GM19238 (cell line): ENCODE results near the gene DCHS2.

Source experiments
- DNase-seq: peaks from one replicate; pipeline ENCODE4 v3.0.0; 2011; ENCODE audit warnings: low spot score; ENCODE audit not compliant: insufficient read length

The DCHS2 gene

GRCh38 chr4:154328030-154328429 is 163.6 kb downstream of the DCHS2 start:
- no peak for DNase-seq

- DNase-seq = no peak
These were observed 171.1 kb downstream of the DCHS2 start for GRCh38 chr4:154320521-154320920.

GRCh38 chr4:154319736-154320135 is 171.9 kb downstream of the DCHS2 start:
- DNase-seq = no peak

- no peak for DNase-seq
These were observed 174.2 kb downstream of the DCHS2 start for GRCh38 chr4:154317201-154317999.

GRCh38 chr4:154315741-154316140 is 175.9 kb downstream of the DCHS2 start:
- no peak for DNase-seq

GRCh38 chr4:154314248-154314647 is 177.4 kb downstream of the DCHS2 start:
- no peak for DNase-seq

GRCh38 chr4:154313004-154313585 is 178.5 kb downstream of the DCHS2 start:
- DNase-seq = no peak

- DNase-seq = no peak
These were observed 179.4 kb downstream of the DCHS2 start for GRCh38 chr4:154312246-154312645.

GRCh38 chr4:154310578-154310977 is 181.0 kb downstream of the DCHS2 start:
- DNase-seq = no peak

GRCh38 chr4:154308207-154308606 is 183.4 kb downstream of the DCHS2 start:
- no peak for DNase-seq

- DNase-seq = no peak
These were observed 184.1 kb downstream of the DCHS2 start for GRCh38 chr4:154307451-154307850.

GRCh38 chr4:154305616-154306015 is 186.0 kb downstream of the DCHS2 start:
- DNase-seq = no peak

GRCh38 chr4:154304679-154305078 is 186.9 kb downstream of the DCHS2 start:
- DNase-seq = no peak

- no peak for DNase-seq
These were observed 196.8 kb downstream of the DCHS2 start for GRCh38 chr4:154294652-154295350.

- no peak for DNase-seq
These were observed 198.2 kb downstream of the DCHS2 start for GRCh38 chr4:154293427-154293826.

GRCh38 chr4:154292589-154292988 is 199.0 kb downstream of the DCHS2 start:
- DNase-seq = no peak

- DNase-seq = no peak
These were observed 214.4 kb downstream of the DCHS2 start for GRCh38 chr4:154277172-154277571.

GRCh38 chr4:154276496-154276895 is 215.1 kb downstream of the DCHS2 start:
- no peak for DNase-seq

GRCh38 chr4:154254999-154255398 is 236.6 kb downstream of the DCHS2 start:
- DNase-seq = no peak

GRCh38 chr4:154234576-154234975 is 257.0 kb downstream of the DCHS2 start:
- DNase-seq = no peak

GRCh38 chr4:154231806-154232478 is 259.7 kb downstream of the DCHS2 start:
- no peak for DNase-seq

GRCh38 chr4:154230723-154231122 is 260.9 kb downstream of the DCHS2 start:
- no peak for DNase-seq
